ENCODE results near the gene ZNF80.

- TF ChIP-seq CTCF (optimal IDR thresholded peaks at IDR 0.05 in 1 of 3, IDR thresholded peaks at IDR 0.05 in 1 of 3, conservative IDR thresholded peaks at IDR 0.05 in 1 of 3; ENCODE audit: extremely low read depth in 1 of 3, insufficient read depth in 2 of 3, low read length in 3 of 3) (no peak), EZH2 (IDR thresholded peaks at IDR 0.05; ENCODE audit: low read length) (no peak)
These were observed 19.4 kb downstream of the ZNF80 start for GRCh38 chr3:114218006-114218405.

Measured in keratinocyte (primary cell).